ENCODE data around the gene FCHO1. TPM values are rescaled to one million over a fixed set of nuclear protein-coding genes. Genes with fewer than 3 reads are reported as not detected.

FCHO1 gene, protein sequence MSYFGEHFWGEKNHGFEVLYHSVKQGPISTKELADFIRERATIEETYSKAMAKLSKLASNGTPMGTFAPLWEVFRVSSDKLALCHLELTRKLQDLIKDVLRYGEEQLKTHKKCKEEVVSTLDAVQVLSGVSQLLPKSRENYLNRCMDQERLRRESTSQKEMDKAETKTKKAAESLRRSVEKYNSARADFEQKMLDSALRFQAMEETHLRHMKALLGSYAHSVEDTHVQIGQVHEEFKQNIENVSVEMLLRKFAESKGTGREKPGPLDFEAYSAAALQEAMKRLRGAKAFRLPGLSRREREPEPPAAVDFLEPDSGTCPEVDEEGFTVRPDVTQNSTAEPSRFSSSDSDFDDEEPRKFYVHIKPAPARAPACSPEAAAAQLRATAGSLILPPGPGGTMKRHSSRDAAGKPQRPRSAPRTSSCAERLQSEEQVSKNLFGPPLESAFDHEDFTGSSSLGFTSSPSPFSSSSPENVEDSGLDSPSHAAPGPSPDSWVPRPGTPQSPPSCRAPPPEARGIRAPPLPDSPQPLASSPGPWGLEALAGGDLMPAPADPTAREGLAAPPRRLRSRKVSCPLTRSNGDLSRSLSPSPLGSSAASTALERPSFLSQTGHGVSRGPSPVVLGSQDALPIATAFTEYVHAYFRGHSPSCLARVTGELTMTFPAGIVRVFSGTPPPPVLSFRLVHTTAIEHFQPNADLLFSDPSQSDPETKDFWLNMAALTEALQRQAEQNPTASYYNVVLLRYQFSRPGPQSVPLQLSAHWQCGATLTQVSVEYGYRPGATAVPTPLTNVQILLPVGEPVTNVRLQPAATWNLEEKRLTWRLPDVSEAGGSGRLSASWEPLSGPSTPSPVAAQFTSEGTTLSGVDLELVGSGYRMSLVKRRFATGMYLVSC
- 1 to 10 TPM in 2 of 4 donors, under 1 TPM in 1, not detected in 1; under 0.01 to 3.8 (median 1.4) TPM for total RNA-seq

DNA sequence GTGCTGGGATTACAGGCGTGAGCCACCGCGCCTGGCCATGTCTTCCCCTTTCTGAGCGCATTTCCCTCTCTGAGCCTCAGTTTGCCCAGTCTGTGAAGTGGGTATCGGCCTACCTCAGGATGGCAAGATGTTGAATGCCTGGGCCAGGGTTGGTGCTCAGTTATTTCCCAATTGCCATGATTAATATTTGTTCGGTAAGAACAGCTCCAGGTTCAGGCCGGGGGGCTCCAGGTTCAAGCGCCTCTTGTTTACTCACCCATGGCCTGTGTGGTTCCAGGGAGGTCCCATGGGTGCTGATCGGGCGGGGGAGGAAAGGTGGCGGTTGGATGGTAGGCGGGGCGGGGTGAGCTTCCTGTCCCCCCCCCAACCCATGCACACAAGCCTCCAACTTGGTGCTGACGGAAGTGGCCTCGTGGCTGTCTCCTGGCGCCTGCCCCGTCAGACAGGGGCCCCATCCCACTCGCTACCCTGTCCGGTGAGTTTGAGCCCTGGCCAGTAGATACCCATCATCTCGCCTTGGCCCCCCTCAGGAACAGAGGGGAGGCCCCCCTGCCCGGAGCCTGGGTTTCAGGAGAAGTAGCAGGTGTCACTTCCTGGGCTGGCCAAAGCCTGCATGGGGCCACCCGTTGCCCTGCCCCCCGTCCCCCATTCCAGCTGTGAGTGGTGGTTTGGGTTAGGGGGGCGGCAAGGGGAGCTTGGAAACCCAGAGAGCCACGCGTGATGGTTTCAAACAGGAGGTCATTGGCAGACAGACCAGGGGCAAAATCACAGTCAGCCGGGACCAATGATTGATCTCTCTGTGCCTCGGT is at the start of gene FCHO1:
FCHO1 (plus strand) TSS at position 375 of the 809 bp plus-strand sequence. CDS start 3,688 bp downstream, outside the sequence.
- no peak for DNase-seq

DNA sequence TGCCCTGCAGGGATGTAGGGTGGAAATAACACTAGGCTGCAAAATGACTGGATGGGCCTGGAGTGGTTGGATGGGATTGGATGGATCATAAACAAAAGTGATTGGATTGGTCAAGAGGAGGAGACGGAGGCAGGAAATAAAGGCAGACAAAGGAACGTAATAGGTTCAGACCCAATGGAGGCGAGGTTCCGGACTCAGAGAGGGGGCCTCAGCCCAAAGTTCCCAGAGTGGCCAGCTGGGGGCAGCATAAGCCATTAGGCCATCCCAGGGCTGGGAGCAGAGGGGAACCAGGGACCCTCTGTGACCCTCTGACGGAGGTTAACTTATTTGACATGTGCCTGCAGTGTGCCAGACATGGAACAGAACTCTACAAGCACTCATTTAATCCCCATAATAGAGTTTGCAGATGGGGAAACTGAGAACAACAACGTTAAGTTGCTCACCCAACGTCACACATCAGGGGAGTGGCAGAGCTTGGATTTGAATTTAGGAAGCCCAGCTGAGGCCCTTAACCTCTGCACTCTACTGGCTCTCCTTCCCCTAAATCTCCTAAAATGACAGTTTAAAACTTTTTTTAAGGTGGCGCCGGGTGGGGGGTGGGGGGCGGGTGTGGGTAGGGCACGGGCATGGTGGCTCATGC is 47.3 kb upstream of the FCHO1 start:
- intact Hi-C loops (cut with DNase I; ENCODE audit: low total_unique reads) = no loop called here
- H3K36me3 ChIP-seq = no peaks in the 10 kb centered on the region
- no peak for TF ChIP-seq POLR2A (IDR thresholded peaks at IDR 0.05)
- TF ChIP-seq, protein P1, sequence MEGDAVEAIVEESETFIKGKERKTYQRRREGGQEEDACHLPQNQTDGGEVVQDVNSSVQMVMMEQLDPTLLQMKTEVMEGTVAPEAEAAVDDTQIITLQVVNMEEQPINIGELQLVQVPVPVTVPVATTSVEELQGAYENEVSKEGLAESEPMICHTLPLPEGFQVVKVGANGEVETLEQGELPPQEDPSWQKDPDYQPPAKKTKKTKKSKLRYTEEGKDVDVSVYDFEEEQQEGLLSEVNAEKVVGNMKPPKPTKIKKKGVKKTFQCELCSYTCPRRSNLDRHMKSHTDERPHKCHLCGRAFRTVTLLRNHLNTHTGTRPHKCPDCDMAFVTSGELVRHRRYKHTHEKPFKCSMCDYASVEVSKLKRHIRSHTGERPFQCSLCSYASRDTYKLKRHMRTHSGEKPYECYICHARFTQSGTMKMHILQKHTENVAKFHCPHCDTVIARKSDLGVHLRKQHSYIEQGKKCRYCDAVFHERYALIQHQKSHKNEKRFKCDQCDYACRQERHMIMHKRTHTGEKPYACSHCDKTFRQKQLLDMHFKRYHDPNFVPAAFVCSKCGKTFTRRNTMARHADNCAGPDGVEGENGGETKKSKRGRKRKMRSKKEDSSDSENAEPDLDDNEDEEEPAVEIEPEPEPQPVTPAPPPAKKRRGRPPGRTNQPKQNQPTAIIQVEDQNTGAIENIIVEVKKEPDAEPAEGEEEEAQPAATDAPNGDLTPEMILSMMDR (IDR thresholded peaks at IDR 0.05) = peak; percentile 50 to 68 (median 54)
- H3K27ac ChIP-seq = no peak overlapping the region
- DNase-seq = no peak
- H3K4me3 ChIP-seq = no peak overlapping the region
- no peaks in the 10 kb centered on the region for H3K9me3 ChIP-seq
- no peaks in the 10 kb centered on the region for H3K4me1 ChIP-seq
- no peaks in the 10 kb centered on the region for H3K27me3 ChIP-seq

More for the DNA sequence above, at the start of gene FCHO1:
- H3K4me3 ChIP-seq = no peak within 1 kb of the TSS
- no peaks in the 10 kb centered on the region for H3K36me3 ChIP-seq
- TF ChIP-seq, protein P1 (IDR thresholded peaks at IDR 0.05) = no peak
- no peak for TF ChIP-seq POLR2A (IDR thresholded peaks at IDR 0.05)
- no peak within 1 kb of the TSS for H3K27ac ChIP-seq
- intact Hi-C loops (cut with DNase I; ENCODE audit: low total_unique reads) = no loop called here
- H3K9me3 ChIP-seq = no peaks in the 10 kb centered on the region
- H3K27me3 ChIP-seq = no peaks in the 10 kb centered on the region
- peaks cover 0 to 5% of the 10 kb centered on the region in 2 donors for H3K4me1 ChIP-seq

DNA sequence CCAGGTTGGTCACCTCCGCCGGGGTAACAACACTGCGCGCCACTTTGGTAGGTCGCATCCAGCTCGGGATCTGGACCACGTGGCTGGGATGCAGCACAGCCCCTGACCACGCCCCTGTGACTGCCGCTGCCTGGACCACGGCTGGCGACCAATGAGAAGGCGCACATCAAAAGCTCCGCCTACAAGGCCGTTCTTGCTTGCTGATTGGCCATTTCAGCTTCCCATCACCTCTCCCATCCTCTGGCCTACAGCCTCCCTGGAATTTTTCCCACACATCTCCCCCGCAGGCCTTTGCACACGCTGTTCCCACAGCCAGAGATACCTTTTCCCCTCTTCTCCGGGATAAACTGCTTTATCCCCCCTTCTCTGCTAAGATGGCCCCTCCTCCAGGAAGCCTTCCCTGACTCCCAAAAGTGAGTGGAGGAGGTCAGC is 44.5 kb upstream of the FCHO1 start:
- intact Hi-C loops (cut with DNase I; ENCODE audit: low total_unique reads) = no loop called here
- no peak for TF ChIP-seq POLR2A (IDR thresholded peaks at IDR 0.05)
- TF ChIP-seq, protein P1 (IDR thresholded peaks at IDR 0.05) = no peak
- Histone ChIP-seq H3K27me3 (no peaks in the 10 kb centered on the region), H3K36me3 (no peaks in the 10 kb centered on the region), H3K9me3 (no peaks in the 10 kb centered on the region), H3K27ac (no peak overlapping the region), H3K4me3 (no peak overlapping the region), H3K4me1 (no peaks in the 10 kb centered on the region)
- DNase-seq = no peak

DNA sequence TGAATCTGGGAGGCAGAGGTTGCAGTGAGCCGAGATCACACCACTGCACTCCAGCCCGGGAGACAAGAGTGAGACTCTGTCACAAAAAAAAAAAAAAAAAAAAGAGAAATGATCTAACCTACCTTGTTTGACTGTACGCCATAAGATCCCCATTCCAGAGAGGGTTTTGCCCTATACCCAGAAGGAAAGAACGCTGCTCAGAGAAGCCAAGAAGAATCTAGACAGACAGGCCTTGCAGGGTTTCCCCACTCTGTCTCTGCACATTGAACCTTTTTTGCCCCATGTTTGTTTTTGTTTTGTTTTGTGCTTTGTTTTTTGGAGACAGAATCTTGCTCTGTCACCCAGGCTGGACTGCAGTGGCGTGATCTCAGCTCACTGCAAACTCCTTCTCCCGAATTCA is 39.4 kb upstream of the FCHO1 start:
- no peak for DNase-seq
- no peak for TF ChIP-seq POLR2A (IDR thresholded peaks at IDR 0.05)
- TF ChIP-seq, protein P1 (IDR thresholded peaks at IDR 0.05) = no peak

More for the DNA sequence above, 39.4 kb upstream of the FCHO1 start:
- H3K36me3 ChIP-seq = no peaks in the 10 kb centered on the region
- H3K27me3 ChIP-seq = no peaks in the 10 kb centered on the region
- H3K9me3 ChIP-seq = no peaks in the 10 kb centered on the region
- H3K27ac ChIP-seq = no peak overlapping the region
- no peak overlapping the region for H3K4me3 ChIP-seq
- intact Hi-C loops (cut with DNase I; ENCODE audit: low total_unique reads) = no loop called here
- no peaks in the 10 kb centered on the region for H3K4me1 ChIP-seq

Measured in uterus (tissue), 4 donors.